Central memory CD4-positive, alpha-beta T cell (primary cell): ENCODE measurements around the gene TESK1.
A peak's percentile ranks its signal among the peaks of the same experiment; 100 is the strongest.

Experiments
- DNase-seq: peaks from one replicate; pipeline ENCODE4 v3.0.0; 2022
- total RNA-seq, 3 experiments: gene quantifications; one replicate each; lab custom pipeline; 2026; lab: John Stamatoyannopoulos, UW

TESK1 gene, protein sequence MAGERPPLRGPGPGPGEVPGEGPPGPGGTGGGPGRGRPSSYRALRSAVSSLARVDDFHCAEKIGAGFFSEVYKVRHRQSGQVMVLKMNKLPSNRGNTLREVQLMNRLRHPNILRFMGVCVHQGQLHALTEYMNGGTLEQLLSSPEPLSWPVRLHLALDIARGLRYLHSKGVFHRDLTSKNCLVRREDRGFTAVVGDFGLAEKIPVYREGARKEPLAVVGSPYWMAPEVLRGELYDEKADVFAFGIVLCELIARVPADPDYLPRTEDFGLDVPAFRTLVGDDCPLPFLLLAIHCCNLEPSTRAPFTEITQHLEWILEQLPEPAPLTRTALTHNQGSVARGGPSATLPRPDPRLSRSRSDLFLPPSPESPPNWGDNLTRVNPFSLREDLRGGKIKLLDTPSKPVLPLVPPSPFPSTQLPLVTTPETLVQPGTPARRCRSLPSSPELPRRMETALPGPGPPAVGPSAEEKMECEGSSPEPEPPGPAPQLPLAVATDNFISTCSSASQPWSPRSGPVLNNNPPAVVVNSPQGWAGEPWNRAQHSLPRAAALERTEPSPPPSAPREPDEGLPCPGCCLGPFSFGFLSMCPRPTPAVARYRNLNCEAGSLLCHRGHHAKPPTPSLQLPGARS
- 21.4 to 37.6 (median 25.8) reads per million in 3 experiments for total RNA-seq

DNA sequence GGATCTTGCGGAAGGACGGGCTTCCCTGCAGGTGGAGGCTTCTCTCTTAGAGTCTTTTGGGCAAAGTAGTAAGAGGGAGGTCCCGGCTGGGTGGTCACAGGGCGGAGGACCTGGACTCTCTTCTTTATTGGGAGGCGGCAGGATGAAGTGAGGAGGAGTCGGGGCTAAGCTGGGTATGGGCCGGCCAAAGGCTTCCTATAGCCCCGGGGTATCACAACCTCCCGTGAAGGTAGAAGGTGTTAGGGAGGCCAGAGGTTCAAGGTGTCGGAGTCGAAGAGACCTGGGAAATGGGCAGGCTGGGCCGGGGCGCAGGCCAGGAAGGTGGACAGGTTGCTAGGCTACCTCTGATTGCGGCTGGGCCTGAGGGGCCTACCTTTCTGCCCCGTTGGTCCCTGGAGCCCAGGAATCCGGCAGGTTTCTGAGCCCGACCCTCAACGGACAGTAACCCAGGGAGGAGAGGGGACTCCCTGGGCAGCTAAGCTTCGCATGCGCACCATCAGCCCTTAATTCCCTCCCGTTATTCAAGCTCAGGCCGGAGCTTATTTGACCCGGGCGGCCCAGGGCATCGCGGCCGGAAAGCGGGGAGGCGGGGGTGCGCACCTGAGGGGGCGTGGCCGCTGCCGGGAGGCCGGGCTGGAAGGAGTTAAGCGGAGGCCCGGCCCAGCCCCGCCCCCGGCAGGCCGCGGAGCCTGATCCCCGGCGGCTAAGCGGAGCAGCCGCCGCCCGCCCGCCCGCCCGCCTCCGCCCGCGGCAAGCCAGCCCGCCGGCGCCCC, at the start of gene TESK1:
TESK1 (plus strand) TSS at position 685 of the 773 bp plus-strand sequence. CDS start 358 bp downstream, outside the sequence.
- DNase-seq, result peak; percentile 78

DNA sequence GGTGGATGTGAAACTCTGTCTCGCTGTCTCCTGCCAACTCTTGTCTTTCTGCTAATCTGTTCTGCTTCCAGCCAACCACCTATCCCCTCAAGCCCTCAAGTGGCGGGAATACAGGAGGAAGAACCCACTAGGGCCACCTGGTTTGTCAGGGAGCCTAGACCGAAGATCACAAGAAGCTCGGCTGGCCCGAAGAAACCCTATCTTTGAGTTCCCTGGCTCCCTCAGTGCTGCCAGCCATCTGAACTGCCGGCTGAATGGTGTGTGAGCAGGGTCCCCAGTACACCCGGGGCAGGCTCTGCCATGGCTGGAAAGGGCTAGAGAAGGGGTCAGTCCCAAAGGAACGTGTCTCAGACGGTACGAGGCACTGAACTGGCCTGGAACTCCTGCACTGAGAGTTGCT, 49.2 kb upstream of the TESK1 start:
- no peak for DNase-seq

DNA sequence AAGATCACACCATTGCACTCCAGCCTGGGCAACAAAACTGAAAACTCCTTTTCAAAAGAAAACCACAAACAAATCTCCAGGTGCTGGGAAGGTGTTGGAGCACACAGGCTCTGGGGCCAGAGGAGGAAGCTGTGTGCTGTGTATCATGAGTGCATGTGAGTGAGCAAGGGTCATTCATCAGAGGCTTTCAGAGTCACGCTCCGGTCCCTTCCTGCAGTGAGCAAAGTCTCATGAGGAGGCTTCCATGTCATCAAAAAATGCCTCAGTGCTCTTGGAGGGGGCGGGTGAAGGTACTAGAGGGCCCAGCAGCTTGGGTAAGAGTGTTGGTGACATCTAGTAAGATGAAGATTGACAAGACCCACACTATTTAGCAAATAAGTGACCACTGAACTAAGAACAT, 48.3 kb upstream of the TESK1 start:
- no peak for DNase-seq

DNA sequence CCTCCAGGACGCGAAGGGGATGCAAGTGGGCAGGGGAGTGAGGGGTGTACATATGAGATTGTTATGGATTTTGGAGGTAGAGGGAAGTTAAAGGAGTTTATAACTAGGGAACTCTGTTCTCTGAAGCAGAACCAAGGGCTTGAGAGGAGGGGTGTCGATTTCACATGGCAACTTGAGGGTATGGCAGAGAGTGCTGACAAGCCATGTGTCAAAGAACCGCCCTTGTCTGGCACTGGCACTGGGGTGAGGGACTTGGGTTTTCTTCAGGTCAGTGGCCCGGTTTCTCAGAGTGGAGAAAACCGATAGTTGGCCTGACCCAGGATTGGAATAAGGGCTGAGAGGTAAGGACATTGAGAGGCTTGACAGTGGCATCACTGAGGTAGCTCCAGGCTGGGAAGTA, 47.7 kb upstream of the TESK1 start:
- no peak for DNase-seq

DNA sequence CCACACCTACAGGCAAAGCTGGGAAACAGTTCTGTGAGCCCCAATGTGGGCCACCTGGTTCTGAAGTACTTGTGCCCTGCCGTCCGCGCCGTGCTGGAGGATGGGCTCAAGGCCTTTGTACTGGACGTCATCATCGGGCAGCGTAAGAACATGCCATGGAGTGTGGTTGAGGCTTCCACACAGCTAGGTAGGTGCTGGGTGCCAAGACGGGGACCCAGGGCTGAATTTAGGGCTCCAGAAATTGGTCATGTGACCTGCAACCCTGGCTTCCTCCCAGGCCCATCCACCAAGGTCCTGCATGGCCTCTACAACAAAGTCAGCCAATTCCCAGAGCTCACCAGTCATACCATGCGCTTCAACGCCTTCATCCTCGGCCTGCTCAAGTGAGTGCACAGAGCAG, 46.9 kb upstream of the TESK1 start:
- no peak for DNase-seq

DNA sequence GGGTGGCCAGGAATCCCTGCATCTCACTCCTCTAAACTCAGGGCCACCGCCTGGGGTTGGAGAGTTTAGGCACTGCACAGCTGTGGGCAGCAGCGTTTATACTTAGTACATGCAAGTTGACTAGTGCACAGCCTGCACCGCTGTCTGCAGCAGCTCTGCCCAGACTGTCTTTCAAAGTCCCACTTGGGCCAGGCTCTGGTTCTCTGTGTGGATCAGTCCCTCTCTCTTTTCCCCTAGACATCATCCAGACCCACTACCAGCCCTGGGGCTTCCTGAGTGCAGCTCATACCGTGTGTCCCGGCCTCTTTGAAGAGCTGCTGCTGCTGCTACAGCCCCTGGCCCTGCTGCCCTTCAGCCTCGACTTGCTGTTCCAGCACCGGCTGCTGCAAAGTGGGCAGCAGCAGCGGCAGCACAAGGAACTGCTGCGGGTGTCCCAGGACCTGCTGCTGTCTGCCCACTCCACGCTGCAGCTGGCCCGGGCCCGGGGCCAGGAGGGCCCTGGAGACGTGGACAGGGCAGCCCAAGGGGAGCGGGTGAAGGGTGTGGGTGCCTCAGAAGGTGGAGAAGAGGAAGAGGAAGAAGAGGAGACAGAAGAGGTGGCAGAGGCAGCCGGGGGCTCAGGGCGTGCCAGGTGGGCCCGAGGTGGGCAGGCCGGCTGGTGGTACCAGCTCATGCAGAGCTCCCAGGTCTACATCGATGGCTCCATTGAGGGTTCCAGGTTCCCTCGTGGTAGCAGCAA, 45.1 kb upstream of the TESK1 start:
- no peak for DNase-seq

DNA sequence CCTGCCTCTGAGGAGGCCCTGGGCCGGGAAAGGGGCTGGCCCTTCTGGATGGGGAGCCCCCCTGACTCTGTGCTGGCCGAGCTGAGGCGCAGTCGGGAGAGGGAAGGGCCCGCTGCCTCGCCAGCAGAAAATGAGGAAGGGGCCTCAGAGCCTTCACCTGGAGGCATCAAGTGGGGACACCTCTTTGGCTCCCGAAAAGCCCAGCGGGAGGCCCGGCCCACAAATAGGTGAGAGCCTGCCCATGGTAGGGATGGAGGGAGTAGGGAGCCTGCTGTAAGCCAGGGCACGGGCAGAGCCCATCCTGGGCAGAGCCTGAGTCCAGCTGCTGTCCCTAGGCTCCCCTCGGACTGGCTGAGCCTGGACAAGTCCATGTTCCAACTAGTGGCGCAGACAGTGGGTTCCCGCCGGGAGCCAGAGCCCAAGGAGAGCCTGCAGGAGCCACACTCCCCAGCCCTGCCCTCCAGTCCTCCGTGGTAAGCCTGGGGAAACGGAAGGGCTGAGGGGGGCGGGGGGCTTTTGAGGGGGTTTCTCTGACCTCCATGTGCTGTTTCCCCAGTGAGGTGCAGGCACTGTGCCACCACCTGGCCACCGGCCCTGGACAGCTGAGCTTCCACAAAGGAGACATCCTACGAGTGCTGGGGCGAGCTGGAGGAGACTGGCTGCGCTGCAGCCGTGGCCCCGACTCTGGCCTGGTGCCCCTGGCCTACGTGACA, 44.3 kb upstream of the TESK1 start:
- DNase-seq, result no peak

DNA sequence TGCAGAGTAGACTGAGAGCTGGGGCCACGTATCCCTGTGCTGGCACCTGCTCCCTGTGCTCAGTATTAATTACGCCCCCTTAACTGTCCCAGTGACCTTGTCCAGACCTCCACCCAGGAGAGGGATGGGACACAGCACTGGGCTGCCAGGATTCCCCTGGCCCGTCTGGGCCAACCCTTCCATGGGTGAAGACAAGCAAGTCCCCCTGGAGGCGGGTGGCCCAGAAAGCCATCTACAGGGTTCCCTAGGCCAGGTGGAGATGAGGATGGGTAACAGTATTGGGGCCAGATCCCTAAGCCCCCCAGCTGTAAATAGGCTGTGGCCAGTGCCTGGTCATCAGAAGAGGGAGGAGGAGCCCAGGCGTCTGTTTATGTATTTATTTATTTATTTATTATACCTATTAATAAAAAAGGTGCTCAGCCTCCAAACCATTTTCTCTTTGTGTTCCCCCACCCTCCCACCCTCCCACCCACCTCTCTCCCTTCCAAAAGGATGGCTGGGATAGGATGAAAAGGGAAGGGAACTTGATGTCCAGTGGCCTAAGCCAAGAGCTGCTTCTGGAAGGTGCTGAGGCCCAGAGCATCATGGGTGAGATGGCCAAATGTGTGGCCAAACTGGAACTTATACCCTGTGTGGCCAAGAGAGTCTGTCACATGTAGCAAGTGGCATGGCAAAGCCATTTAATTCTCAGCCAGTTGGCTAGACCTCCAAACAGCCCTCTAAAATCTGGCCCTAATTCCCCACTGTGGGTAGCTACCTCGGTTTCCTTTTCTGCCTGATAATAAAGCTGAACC, 43.4 kb upstream of the TESK1 start:
- no peak for DNase-seq

DNA sequence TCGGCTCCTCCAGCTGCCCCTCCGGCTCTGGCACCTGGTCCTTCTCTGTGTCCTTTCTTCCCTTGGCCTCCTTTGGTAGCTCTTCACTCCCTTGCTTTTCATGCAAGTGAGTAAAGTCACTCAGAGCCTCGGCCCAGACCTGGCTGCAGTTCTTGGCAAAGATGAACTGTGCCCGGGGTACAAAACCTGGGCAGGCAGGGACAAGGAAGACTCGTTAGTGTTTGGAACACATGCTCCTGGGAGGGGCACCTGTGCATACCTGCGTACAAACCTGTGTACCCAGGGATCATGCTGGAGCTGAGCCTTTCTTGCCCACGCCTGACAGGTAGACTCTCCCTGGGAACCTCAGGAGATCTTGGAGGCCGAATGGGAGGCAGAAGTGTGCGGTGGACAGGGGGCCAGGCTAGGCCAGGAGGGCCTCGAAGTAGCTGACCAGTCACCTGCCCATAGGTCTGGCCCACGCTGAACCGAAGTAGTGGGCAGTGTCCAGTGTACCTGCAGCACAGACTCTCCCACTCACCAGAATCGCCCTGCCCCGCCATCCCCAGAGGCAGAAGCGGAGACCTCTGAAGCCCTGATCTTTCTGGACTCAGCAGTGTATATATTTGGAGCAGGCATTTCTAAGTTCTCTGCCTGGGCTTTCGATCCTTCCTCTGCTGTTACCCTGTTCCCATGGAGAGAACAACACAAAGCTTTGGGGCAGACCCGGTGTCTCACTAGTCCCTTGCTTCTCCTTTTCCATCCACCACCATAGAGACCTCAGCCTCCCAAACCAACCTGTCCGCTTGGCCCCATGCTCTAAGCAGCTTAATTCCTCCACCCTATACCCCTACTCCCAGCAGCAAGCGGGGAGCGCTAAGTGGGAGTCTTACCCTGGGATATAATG, 41.9 kb upstream of the TESK1 start:
- no peak for DNase-seq

DNA sequence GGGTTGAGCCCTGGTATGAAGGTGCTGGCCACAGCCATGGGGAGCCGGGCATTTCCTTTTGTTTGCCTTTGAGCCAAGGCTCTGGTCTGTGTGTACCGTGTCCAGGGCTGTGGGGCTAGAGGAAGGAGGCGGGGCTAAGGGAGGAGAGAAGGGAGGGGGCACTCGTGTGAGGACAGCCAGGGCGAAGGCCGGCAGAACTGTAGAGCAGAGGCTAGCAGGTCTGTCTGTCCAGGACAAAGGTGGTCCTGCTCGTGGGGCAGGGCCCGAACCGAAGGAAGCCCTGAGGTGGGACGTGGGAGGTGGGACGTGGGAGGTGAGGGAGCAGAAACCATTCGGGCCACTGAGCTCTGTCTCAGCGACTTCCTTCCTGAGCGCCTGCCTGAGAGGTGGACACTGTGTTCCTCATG, 41.3 kb upstream of the TESK1 start:
- DNase-seq, result no peak

DNA sequence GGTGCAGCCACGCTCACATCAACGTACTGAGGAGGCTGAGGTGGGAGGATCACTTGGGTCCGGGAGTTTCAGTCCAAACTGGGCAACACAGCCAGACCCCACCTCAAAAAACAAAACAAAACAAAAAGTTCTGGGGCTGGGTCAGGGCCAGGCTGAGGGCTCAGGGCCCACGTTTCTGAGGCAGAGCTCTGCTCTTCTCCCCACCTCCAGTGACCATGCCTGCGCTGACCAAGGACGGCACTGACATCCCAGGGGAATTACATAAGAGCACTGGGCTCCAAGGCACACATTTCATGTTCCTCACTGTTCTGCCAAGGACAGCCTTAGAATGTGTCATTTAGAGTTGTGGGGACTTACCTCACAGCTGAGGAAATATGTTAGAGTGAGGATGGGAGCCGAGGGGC, 40.4 kb upstream of the TESK1 start:
- DNase-seq, result no peak

DNA sequence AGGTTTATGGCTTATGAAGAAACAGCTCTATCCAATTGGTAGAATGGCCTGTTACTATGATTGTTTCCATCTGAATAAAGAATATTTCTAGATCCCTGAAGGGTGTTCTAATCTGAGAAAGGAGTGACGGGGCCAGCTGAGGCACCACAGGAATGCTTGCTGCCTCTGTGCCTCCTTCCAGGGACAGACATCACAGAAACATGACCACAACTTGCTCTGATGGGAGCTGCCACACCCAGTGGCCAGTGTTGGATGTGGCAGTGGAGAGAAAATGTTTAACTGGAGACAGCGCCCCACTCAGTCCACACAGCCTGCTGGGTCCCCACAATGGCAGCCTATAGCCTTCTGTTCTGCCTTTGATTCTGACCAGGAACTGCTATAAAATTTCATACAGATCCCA, 38.6 kb upstream of the TESK1 start:
- DNase-seq, result no peak

DNA sequence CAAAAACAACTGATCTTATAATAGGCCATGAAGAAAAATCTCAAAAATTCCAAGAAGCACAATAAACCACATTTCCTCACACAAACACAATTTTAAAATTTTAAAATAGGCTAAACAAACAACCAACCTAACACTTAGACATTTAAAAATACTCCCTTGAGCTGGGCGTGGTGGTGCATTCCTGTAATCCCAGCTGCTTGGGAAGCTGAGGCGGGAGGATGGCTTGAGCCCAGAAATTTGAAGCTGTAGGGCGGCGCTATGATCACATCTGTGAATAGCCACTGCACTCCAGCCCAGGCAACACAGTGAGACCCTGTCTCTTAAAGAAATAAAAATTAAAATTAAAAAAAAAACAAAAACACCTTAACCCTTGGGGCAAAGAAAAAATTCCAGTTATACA, 36.9 kb upstream of the TESK1 start:
- no peak for DNase-seq

DNA sequence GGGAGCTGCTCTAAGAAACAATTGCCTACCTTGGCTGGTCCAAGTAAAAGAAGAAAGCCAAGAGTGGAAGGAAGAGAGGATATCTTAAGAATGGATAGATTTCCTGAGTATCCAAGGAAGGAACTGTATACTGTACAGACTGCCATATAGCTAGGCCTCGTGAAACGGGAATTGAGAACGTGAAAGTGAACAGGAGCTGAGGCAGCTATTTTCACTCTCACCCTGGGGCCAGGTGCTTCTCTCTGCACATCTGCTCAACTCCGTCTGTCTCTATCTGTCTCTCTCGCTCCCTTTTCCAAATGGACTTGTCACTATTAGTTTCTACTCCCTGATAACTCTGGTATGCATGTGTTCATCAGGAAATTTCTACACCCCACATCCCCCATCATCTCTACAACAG, 35.9 kb upstream of the TESK1 start:
- DNase-seq, result no peak

DNA sequence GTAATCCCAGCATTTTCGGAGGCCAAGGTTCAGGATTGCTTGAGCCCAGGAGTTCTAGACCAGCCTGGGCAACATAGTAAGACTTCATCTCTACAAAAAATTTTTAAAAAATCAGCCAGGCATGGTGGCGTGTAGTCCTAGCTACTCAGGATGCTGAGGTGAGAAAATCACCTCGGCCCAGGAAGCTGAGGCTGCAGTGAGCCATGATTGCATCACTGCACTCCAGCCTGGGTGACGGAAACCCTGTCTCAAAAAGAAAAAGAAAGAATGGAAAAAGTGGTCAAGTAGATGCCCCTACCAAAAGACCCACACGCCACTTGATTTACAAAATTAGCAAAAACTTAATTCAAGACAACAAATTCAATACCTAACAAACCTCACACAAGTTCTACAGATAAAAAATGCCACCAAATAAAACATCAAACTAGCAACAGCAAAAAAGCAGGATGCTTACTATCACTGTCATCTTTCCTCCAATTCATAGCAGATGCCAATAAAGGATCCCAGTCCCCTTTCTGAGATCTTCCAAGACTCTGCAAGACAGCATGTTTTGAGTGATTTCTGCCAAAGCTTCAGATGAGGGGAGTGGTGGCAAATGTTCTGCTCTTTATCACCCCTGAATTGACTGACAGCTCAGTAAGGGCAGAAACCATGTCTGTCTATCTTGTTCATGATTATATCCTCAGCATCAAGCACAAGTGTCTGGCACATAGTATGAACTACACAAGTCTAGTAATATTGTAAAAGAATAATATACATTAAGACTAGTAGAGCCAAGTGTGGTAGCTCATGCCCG, 34.2 kb upstream of the TESK1 start:
- no peak for DNase-seq

DNA sequence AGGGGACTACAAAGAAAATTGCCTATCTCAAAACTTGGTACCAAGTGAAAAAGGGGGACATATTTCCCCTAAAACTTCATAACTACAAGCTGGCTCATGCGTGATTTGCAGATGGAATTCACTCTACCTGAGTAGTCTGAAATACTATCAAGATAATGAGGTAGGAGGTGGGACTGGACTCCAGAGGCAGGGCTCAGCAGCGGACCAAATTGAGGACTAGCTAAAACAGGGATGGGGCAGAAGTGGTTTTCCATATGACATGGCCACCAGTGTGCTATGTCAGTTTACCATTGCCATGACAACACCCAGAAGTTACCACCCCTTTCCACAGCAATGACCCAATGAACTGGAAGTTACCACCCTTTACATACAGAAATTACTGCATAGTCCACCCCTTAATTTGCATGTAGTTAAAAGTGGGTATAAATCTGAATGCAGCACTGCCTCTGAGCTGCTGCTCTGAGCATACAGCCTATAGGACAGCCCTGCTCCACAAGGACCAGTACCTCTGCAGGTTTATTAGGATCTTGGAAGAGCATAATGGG, 30.4 kb upstream of the TESK1 start:
- no peak for DNase-seq

DNA sequence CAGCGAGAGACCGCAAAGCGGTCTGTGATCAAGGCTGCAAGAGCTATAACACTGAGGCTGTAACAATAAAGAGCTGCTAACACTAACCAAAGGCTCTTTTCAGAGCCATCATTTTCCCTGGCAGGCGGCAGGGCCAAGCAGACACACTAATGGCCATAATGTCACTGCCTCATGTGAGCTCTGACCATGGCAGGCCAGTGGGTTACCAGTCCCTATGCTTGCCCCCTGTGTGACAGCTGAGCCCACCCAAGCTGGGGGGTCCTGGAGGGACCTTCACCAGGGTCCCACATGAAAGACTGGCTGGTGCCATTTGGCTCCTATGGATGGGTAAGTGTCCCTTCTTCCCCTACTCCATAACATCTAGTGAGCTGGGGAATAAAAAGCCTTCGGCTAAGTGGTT, 29.6 kb upstream of the TESK1 start:
- DNase-seq, result no peak

DNA sequence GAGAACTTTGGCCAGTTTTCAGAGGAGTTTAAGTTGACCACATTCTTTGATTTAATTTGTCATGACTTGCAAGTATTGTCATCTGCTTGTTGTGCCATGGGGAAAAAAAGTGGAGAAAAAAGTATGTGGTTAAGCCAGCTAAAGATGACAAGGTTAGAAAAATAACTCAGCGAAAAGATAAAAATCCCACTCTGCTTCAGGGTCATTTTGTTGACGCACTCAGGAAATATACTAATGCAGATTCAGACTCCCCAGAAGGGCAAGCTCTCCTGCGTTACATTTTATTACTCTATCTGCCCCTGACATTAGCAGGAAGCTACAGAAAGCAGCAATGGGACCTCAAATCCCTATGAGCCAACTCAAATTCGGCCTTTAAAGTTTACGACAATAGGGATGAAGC, 27.6 kb upstream of the TESK1 start:
- no peak for DNase-seq

DNA sequence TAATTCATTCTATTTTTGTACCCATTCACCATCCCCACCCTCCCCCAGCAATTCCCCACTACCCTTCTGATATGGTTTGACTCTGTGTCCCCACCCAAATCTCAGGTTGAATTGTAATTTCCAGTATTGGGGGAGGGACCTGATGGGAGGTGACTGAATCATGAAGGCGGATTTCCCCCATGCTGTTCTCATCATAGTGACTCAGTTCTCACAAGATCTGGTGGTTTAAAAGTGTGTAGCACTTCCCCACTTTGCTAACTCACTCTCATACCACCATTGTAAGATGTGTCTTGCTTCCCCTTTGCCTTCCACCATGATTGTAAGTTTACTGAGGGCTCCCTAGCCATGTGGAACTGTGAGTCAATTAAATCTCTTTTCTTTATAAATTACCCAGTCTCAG, 25.9 kb upstream of the TESK1 start:
- no peak for DNase-seq
